ENCODE results near the gene CLDN19.
"Not testable (repeated sequence)": the region's sequence is repeated elsewhere in the genome, so short reads cannot be mapped to it uniquely, and the experiment has no call there.

CLDN19 gene

DNA sequence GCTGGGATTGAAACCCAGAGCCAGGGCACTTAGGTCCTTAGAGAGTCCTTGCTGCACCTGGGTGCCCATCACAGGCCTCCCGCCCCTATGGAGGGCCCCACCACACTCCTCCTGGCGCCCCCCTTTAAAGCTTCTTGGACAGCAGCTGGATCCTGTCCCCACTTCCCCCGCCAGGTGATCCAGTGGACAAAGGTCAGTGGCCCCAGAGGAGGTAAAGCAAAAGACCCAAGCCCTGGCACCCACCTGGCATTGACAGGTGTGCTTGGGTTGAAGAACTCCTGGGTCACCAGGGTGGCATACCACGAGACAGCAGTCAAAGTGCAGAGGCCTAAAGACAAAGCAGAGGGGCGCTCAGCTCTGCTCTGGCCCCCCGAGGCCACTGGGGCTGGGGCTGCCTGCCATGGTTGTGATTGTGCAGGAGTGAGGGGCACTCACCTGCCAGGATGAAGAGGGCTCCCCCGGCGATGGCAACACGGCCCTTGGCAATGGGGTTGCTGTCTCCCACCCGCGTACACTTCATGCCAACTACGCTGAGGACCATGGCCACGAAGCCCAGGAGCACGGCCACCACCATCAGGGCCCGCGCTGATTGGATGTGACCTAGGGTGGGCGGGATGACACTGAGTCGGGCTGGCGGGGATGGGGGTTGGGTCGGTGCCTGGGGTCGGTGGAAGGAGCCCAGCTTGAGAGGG, 1.9 kb downstream of the CLDN19 start:
- DNase-seq (ENCODE audit: low read depth), result no peak

DNA sequence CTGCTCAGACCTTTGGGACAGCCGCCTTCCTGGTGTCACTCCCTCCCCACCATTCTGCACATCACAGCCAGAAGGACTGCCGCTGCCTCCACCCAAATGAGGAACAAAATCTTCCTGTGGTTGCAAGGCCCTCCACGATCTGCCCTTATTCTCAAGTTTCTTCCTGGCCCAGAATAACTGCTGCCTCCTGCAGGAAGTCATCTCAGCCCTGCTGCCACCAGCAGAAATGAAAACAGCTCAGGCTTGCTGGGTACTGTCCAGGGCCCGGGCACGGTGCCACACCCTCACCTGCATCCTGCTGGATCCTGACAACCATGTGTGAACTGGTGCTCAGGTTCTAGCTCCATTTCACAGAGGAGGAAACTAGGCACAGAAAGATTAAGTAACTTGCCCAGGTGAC, 2.8 kb downstream of the CLDN19 start:
- no peak for DNase-seq (ENCODE audit: low read depth)

GRCh38 chr1:42736571-42737200, 3.4 kb downstream of the CLDN19 start:
- DNase-seq (ENCODE audit: low read depth), result no peak

DNA sequence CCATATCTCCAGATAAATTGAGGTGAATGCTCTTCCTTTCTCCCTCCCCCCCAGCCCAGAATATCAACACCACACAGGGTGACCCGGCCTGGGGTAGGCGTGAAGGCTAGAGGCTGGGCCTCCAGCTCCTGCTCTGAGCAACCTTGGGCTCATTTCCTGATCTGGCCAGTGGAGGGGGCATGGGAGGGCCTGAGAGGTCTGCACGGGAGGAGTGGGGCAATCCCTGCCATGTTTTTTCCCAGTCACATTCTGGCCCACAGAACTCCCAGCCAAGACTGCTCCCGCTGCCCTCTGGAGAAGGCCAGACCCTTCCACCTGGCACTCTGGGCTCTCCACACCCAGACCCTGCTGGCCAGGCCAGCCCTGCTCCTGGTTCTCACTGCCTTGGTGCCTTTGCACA, 3.9 kb downstream of the CLDN19 start:
- DNase-seq (ENCODE audit: low read depth), result no peak

- no peak for DNase-seq (ENCODE audit: low read depth)
These were observed 4.4 kb downstream of the CLDN19 start for GRCh38 chr1:42735477-42736105.

GRCh38 chr1:42735056-42735455, 5.0 kb downstream of the CLDN19 start:
- DNase-seq (ENCODE audit: low read depth), result no peak

- DNase-seq (ENCODE audit: low read depth), result no peak
These were observed 5.6 kb downstream of the CLDN19 start for GRCh38 chr1:42734201-42735035.

DNA sequence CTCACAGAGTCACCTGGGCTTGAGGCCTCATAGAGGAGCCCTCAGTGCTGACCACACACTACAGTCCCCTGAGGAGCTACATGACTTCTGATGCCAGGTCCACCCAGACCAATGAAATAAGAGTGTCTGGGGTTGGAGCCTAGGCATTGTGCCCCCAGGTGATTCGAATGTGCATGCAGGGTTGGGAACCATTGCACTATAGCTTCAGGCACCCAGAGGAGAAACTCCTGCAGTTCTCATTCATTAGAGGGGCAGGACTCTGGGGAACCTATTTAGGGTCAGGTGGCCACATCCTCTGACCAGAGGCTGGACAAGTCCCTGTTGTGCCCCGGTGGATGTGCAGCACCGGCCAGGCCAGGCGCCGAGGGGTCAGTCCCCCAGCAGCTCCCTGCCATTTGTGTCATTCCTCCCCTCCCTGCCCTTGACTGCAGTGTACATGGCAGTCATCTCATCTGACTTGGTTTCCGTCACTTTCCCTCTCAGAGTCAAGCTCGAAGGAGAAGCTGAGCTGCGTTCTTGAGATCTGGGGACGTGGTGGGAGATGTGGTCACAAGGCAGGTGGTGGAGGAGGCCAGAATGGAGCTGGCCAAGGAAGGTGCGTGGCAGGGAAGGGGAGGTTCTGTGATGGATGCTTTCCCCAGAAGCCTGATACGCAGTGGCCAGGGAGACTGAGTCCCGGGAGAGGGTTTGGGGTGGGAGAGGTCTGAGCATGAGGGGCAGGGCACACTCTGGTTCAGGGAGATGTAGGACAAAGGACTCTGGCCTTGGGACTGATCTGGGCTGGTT, 6.4 kb downstream of the CLDN19 start:
- no peak for DNase-seq (ENCODE audit: low read depth)

- no peak for DNase-seq (ENCODE audit: low read depth)
These were observed 7.8 kb downstream of the CLDN19 start for GRCh38 chr1:42732126-42732680.

DNA sequence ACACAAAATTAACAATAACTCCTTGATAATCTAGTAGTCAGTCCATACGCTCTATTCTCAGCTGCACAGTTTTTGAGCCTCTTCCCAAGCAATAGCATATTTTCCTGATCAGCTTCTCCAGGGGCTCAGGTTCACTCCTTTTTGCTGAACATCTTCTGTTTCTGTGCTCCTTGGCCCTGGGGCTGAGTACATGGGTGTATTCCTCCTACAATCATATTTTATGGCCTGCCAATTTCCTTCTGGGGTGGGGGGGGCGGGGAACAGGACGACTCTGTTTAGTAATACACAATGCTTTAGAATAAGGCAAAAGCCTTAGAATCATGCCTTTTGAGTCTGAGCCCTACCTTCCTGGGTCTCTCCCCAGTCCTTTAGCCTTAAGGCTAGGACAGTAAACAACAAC, 8.5 kb downstream of the CLDN19 start:
- no peak for DNase-seq (ENCODE audit: low read depth)

DNA sequence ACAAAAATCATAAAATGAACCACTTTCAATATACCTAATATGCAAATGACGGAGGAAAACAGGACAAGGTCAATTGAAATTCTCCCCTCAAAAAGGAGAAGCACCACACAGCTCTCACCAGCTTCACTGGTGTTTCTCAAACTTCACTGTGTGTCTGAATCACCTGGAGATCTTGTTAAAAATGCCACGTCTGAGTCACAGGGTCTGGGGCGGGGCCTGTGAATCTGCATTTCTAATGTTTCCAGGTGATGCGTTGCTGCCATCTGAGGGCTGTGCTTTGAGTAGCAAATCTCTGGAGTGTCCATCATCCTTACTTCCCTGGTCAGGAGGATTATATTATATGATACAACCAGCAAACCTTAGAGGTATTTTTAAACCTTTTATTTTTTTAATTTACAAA, 9.0 kb downstream of the CLDN19 start:
- DNase-seq (ENCODE audit: low read depth), result peak; percentile 23

DNA sequence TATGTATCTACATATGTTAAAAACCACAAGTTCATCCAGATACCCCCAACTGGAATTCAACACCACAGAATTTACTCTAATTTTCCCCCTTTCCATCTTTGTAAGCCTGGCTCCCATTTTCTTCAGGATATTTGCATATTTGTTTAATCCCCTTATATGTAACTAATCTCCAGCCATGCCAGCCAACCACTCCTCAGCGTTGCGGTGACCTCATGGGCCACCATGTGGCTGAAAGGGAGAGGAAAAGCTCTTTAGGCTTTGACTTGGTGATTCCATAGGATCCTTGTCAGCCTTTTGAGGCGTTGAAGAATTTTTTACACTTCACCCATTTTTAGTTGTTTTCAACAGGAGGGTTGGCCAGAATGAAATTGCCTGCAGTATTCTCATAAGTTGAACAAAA, 10.0 kb downstream of the CLDN19 start:
- no peak for DNase-seq (ENCODE audit: low read depth)

DNA sequence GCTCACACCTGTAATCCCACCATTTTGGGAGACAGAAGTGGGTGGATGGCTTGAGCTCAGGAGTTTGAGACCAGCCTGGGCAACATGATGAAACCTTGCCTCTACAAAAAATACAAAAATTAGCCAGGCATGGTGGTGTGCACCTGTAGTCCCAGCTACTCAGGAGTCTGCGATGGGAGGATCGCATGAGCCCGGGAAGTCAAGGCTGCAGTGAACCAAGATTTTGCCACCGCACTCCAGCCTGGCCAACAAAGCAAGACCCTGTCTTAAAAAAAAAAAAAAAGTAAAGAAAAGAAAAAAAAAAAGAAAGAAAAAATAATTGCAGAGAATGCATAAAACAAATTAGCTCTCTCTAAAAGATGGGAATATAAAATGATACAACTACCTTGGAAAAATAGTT, 14.2 kb downstream of the CLDN19 start:
- DNase-seq (ENCODE audit: low read depth), result not testable (repeated sequence)

DNA sequence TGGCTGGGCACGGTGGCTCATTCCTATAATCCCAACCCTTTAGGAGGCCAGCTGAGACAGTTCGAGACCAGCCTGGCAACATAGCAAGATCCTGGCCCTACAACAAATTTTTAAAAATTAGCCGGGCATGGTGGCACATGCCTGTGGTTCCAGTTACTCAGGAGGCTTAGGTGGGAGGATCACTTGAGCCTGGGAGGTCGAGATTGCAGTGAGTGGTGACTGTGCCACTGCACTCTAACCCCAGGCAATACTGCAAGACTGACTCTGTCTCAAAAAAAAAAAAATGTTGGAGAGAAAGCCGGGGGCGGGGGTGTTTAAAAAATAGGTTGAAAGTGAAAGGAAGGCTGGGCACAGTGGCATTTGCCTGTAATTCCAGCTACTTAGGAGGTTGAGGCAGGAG, 16.5 kb downstream of the CLDN19 start:
- no peak for DNase-seq (ENCODE audit: low read depth)

GRCh38 chr1:42722403-42722802, 17.6 kb downstream of the CLDN19 start:
- DNase-seq (ENCODE audit: low read depth), result not testable (repeated sequence)

DNA sequence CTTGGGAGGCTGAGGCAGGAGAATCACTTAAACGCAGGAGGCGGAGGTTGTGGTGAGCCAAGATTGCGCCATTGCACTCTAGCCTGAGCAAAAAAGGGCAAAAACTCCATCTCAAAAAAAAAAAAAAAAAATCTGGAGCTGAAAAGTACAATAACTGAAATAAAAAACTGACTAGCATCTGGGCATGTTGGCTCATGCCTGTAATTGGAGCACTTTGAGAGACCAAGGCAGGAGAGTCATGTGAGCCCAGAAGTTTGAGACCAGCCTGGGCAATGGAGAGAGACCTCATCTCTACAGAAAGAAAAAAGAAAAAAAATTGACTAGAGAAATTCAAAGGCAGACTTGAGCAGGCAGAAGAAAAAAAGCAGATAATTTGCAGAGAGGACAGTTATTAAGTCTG, 18.1 kb downstream of the CLDN19 start:
- no peak for DNase-seq (ENCODE audit: low read depth)

- DNase-seq (ENCODE audit: low read depth), result no peak
These were observed 19.2 kb downstream of the CLDN19 start for GRCh38 chr1:42720868-42721267.

GRCh38 chr1:42714441-42714840, 25.6 kb downstream of the CLDN19 start:
- DNase-seq (ENCODE audit: low read depth), result not testable (repeated sequence)

DNA sequence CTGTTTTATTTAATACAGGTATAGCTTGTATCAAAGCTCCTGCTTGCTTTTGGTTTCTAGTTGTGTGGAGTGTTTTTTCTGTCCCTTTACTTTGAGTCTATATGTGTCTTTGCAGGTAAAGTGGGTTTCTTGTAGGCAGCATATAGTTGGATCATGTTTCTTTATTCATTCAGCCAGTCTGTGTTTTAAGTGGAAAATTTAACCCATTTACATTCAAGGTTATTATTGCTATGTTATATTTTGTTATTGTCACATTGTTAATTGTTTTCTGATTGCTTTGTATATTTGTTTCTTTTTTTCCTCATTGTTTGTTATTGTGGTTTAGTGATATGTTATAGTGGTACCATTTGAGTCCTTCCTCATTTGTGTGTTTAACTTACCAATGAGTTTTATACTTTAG, 26.7 kb downstream of the CLDN19 start:
- no peak for DNase-seq (ENCODE audit: low read depth)

- not testable (repeated sequence) for DNase-seq (ENCODE audit: low read depth)
These were observed 27.2 kb downstream of the CLDN19 start for GRCh38 chr1:42712808-42713207.

GRCh38 chr1:42703888-42704464, 36.1 kb downstream of the CLDN19 start:
- DNase-seq (ENCODE audit: low read depth), result no peak
